Bronchial epithelial cell (primary cell): ENCODE results near the gene FHOD3. TPM values are rescaled to one million over a fixed set of nuclear protein-coding genes. Genes with fewer than 3 reads are reported as not detected.
A peak's percentile ranks its signal among the peaks of the same experiment; 100 is the strongest.

Source experiments
- DNase-seq: peaks from one replicate; pipeline ENCODE4 v3.0.0-alpha.2; 2010; ENCODE audit warnings: low read depth
- FAIRE-seq: peaks from 2 replicates; lab custom pipeline; 2011; peaks lifted over from hg19 to GRCh38; lab: Jason Lieb, UNC
- H3K27me3 ChIP-seq: 2 replicates; pipeline ENCODE4 v1.5.1; 2011; ENCODE audit warnings: low read length; ENCODE audit not compliant: control insufficient read depth, insufficient read depth
- H3K36me3 ChIP-seq: 2 replicates; pipeline ENCODE4 v1.5.1; 2011; ENCODE audit warnings: low read length; ENCODE audit not compliant: control insufficient read depth, insufficient read depth
- H3K4me3 ChIP-seq: 2 replicates; pipeline ENCODE4 v1.5.1; 2011; ENCODE audit warnings: mild to moderate bottlenecking, low read depth, low read length, control low read depth
- total RNA-seq: library from RNA; depleted of rRNA; stranded (reverse); fragments of >200 nt; gene quantifications from 2 replicates; pipeline ENCODE4 v1.2.1, GENCODE V29; 2014
- TF ChIP-seq, protein P1 (sequence below): IDR thresholded peaks from 2 replicates; pipeline ENCODE4 v1.5.1; 2011; ENCODE audit warnings: mild to moderate bottlenecking, moderate library complexity, low read length, control low read depth, inconsistent platforms; ENCODE audit not compliant: insufficient read depth, severe bottlenecking

Gene FHOD3
- total RNA-seq, 1 donor from 2014 or later: 15.8 TPM

DNA sequence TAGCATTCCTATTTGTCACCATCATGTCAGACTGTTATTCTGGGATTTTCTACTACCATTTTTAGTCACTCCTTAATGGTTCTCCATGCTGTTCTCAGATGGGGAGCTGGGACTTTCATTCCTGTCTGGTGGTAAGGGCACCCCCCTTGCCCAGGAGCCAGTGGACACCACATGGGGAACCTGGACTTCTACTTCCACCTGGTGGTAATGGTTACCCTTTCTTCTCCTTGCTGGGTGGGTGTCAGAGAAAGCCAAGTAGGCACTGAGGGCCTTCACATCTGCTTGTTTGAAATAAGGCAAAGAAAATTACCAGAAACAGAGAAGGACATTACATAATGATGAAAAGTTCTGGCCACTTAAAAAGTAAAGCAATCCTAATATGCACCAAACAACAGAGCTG lies 239.8 kb downstream of the FHOD3 start:
- H3K36me3 ChIP-seq: no peaks in the 10 kb centered on the region
- FAIRE-seq (no peak), DNase-seq (no peak)
- H3K27me3 ChIP-seq: no peaks in the 10 kb centered on the region
- H3K4me3 ChIP-seq: no peak overlapping the region
- TF ChIP-seq, protein P1, sequence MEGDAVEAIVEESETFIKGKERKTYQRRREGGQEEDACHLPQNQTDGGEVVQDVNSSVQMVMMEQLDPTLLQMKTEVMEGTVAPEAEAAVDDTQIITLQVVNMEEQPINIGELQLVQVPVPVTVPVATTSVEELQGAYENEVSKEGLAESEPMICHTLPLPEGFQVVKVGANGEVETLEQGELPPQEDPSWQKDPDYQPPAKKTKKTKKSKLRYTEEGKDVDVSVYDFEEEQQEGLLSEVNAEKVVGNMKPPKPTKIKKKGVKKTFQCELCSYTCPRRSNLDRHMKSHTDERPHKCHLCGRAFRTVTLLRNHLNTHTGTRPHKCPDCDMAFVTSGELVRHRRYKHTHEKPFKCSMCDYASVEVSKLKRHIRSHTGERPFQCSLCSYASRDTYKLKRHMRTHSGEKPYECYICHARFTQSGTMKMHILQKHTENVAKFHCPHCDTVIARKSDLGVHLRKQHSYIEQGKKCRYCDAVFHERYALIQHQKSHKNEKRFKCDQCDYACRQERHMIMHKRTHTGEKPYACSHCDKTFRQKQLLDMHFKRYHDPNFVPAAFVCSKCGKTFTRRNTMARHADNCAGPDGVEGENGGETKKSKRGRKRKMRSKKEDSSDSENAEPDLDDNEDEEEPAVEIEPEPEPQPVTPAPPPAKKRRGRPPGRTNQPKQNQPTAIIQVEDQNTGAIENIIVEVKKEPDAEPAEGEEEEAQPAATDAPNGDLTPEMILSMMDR: no peak

DNA sequence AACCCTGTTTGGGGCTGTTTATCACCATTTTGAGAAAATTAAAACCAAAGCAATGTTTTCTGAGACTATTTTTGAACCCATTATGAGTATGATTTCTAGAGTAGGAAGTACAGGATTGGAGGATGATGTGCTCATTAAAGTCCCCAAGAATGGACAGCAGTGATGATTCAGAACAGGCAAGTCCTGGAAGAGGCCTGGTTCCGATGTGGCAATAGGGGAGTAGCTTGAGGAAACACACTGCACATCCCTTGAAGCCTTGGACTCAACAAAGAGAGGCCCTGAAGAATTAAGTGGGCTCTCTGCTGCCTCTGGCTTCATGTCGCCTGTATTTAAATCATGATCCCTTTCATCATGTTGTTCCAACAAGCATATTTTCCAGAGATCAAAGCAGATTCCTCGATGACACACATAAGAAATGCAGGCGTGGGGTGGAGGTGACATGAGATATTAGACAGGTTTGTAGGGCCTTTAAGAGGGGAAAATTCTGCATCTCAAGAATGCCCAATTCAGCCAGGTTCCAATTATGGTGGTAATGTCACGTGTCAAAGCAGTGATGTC lies 242.2 kb downstream of the FHOD3 start:
- no peaks in the 10 kb centered on the region for H3K36me3 ChIP-seq
- no peak overlapping the region for H3K4me3 ChIP-seq
- peak; percentile 30 for DNase-seq
- FAIRE-seq: peak; percentile 66
- TF ChIP-seq, protein P1: no peak
- no peaks in the 10 kb centered on the region for H3K27me3 ChIP-seq

DNA sequence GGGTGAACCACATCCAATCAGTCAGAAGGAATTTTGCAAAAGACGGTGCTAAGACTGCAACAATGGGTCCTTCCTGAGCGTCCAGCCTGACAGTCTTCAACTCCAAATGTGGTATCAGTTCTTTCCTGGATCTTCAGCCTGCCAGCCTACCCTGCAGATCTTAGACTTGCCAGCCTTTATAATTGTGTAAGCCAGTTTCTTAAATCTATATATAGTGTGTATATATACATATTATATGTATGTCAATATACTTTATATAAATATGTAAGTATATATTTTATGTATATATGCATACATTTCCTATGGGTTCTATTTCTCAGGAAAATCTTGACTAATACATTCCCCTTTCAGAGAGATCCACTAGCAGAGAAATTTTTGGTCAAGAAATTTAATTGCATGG lies 245.5 kb downstream of the FHOD3 start:
- no peak for FAIRE-seq

DNA sequence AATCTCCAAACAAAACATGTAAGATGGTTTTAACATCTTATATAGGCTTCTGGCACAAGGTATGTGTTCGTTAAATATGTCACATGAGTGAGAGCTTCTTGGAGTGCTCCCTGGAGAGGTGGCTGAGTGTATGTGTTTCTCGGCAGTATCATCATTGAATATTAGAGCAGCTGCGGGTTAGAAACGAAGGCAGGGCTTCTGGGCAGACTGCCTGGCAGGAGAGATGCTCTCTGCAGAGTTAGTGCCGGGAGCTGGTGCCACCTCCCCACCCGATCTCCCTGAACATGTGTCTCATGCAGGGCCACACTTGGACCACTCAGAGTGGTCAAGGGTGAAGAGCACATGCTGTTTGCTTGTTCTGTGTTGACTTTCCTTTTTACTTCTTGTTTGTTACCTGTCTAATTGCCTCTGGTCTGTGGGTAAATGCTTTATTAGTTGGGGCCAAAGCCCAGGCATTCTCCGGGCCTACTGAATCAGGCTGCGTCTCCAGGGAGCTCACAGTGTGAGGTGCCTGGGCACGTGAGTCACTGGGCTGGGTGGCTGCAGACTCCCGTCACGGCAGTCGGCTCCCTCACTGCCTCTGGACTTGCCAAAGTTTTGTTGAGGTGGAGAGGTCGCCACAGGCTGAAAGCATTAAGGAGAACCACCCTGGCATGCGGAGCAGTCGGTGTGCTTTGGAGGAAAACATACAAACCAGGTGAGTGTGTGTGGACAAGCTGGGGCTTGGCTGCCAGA lies 246.6 kb downstream of the FHOD3 start:
- peak; percentile 91 for DNase-seq
- Histone ChIP-seq H3K27me3 (no peaks in the 10 kb centered on the region), H3K4me3 (no peak overlapping the region), H3K36me3 (no peaks in the 10 kb centered on the region)
- FAIRE-seq: no peak
- TF ChIP-seq, protein P1: no peak

More for the DNA sequence above, 245.5 kb downstream of the FHOD3 start:
- TF ChIP-seq, protein P1: no peak
- no peaks in the 10 kb centered on the region for H3K27me3 ChIP-seq
- no peak for DNase-seq
- no peak overlapping the region for H3K4me3 ChIP-seq
- H3K36me3 ChIP-seq: no peaks in the 10 kb centered on the region

DNA sequence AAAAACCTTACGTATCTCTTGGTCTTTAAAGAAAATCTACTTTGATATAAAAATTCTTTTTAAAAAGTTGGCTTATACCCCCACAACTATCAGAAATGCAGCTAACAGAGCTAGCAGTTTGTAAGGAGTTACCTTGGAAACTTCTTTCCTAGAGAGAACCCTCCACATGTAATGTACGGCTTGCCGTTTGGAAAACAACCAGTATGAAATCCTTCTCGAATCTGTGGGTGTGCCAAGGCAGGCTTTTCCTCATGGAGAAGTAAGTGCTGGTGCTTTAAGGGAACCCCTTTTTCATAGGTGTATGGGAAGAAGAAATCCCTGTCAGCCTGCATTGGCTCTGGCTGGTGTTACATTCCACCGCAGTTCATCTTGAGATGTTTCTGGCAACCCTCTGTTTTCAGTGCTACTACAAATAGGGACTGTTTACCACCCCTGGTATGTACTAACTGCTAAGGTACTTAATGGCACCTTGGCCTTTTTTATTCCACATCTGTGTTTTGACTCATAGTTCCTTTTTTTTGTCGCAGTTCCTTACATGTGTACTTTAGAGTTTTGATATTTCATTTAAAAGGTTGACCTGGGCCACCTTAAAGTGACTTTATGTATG lies 248.4 kb downstream of the FHOD3 start:
- FAIRE-seq: peak; percentile 75
- DNase-seq: no peak
- Histone ChIP-seq H3K36me3 (no peaks in the 10 kb centered on the region), H3K27me3 (no peaks in the 10 kb centered on the region), H3K4me3 (no peak overlapping the region)
- TF ChIP-seq, protein P1: no peak
